Nephron (organoid): ENCODE results near the gene SH3BP5.
A peak's percentile ranks its signal among the peaks of the same experiment; 100 is the strongest.
"Not testable (repeated sequence)": the region's sequence is repeated elsewhere in the genome, so short reads cannot be mapped to it uniquely, and the experiment has no call there.

Experiments used
- H3K27ac Mint-ChIP-seq, 3 experiments: 2 replicates each; pipeline ENCODE4 v1.8.0; 2020; ENCODE audit warnings: mixed read lengths in 3 of 3, mild to moderate bottlenecking in 2 of 3, moderate library complexity in 1 of 3
- H3K27me3 Mint-ChIP-seq: 2 replicates; pipeline ENCODE4 v1.8.0; 2021; ENCODE audit warnings: low read depth, mild to moderate bottlenecking, moderate library complexity, mixed read lengths
- H3K36me3 Mint-ChIP-seq: 2 replicates; pipeline ENCODE4 v1.8.0; 2020; ENCODE audit warnings: low read depth, mixed read lengths
- H3K4me1 Mint-ChIP-seq: 2 replicates; pipeline ENCODE4 v1.8.0; 2020; ENCODE audit warnings: mixed read lengths
- H3K4me3 Mint-ChIP-seq, 3 experiments: 2 replicates each; pipeline ENCODE4 v1.8.0; 2020; ENCODE audit warnings: mild to moderate bottlenecking in 3 of 3, mixed read lengths in 3 of 3, moderate library complexity in 2 of 3
- H3K9me3 Mint-ChIP-seq: 2 replicates; pipeline ENCODE4 v1.8.0; 2020; ENCODE audit warnings: mixed read lengths
- TF ChIP-seq, protein P1 (sequence below), 3 experiments: fragments of 200-600 bp; sonication (generic); IDR thresholded peaks; one replicate each; pipeline ENCODE4 v1.5.0; 2021; ENCODE audit warnings: antibody characterized with exemption in 3 of 3; ENCODE audit not compliant: unreplicated experiment in 3 of 3

The SH3BP5 gene

DNA sequence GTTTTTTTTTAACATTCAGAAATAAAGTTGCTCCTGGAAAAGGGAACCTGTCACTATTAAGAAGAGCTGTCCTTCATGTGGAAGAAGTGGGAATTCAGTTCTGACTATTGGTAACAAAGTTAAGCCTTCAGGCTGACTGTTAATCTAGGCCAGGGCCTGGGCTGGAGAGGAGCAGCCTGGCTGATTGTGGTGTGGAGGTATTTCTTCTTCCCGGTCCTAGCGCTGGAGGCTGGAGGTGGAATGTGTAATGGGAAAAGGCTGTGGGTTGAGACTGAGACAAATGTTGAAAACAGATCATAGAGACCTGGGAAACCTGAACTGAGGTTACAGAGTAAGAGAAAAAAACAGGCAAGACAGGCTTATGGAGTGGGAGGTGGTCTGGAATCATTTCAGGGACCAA lies 23.8 kb upstream of the SH3BP5 start:
- H3K27me3 Mint-ChIP-seq: no peaks in the 10 kb centered on the region
- peaks cover 6% of the 10 kb centered on the region for H3K9me3 Mint-ChIP-seq
- H3K4me1 Mint-ChIP-seq: peaks cover 17% of the 10 kb centered on the region
- no peak overlapping the region for H3K4me3 Mint-ChIP-seq
- H3K36me3 Mint-ChIP-seq: no peaks in the 10 kb centered on the region
- peak overlapping the region; percentile 46 to 85 (median 53) for H3K27ac Mint-ChIP-seq
- TF ChIP-seq, protein P1, sequence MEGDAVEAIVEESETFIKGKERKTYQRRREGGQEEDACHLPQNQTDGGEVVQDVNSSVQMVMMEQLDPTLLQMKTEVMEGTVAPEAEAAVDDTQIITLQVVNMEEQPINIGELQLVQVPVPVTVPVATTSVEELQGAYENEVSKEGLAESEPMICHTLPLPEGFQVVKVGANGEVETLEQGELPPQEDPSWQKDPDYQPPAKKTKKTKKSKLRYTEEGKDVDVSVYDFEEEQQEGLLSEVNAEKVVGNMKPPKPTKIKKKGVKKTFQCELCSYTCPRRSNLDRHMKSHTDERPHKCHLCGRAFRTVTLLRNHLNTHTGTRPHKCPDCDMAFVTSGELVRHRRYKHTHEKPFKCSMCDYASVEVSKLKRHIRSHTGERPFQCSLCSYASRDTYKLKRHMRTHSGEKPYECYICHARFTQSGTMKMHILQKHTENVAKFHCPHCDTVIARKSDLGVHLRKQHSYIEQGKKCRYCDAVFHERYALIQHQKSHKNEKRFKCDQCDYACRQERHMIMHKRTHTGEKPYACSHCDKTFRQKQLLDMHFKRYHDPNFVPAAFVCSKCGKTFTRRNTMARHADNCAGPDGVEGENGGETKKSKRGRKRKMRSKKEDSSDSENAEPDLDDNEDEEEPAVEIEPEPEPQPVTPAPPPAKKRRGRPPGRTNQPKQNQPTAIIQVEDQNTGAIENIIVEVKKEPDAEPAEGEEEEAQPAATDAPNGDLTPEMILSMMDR (IDR thresholded peaks at IDR 0.05; ENCODE audit: unreplicated experiment in 3 of 3): no peak

GRCh38 chr3:15355086-15355485 lies 22.7 kb upstream of the SH3BP5 start:
- Mint-ChIP-seq H3K27ac (no peak overlapping the region), H3K27me3 (no peaks in the 10 kb centered on the region), H3K9me3 (peaks cover 13% of the 10 kb centered on the region), H3K4me3 (no peak overlapping the region), H3K36me3 (peaks cover 5% of the 10 kb centered on the region), H3K4me1 (peaks cover 8% of the 10 kb centered on the region)
- TF ChIP-seq, protein P1 (IDR thresholded peaks at IDR 0.05; ENCODE audit: unreplicated experiment in 3 of 3): no peak

GRCh38 chr3:15354485-15354884 lies 22.1 kb upstream of the SH3BP5 start:
- Mint-ChIP-seq H3K36me3 (peaks cover 5% of the 10 kb centered on the region), H3K4me1 (peaks cover 8% of the 10 kb centered on the region), H3K9me3 (peaks cover 16% of the 10 kb centered on the region), H3K4me3 (no peak overlapping the region), H3K27me3 (no peaks in the 10 kb centered on the region), H3K27ac (no peak overlapping the region)
- TF ChIP-seq, protein P1 (IDR thresholded peaks at IDR 0.05; ENCODE audit: unreplicated experiment in 3 of 3): no peak

- H3K4me3 Mint-ChIP-seq: no peak overlapping the region
- peaks cover 5% of the 10 kb centered on the region for H3K36me3 Mint-ChIP-seq
- no peak overlapping the region for H3K27ac Mint-ChIP-seq
- H3K27me3 Mint-ChIP-seq: peaks cover 4% of the 10 kb centered on the region
- H3K4me1 Mint-ChIP-seq: peaks cover 4% of the 10 kb centered on the region
- TF ChIP-seq, protein P1 (IDR thresholded peaks at IDR 0.05; ENCODE audit: unreplicated experiment in 3 of 3): no peak
- H3K9me3 Mint-ChIP-seq: peaks cover 21% of the 10 kb centered on the region
Measured at GRCh38 chr3:15350141-15350540, 17.8 kb upstream of the SH3BP5 start.

DNA sequence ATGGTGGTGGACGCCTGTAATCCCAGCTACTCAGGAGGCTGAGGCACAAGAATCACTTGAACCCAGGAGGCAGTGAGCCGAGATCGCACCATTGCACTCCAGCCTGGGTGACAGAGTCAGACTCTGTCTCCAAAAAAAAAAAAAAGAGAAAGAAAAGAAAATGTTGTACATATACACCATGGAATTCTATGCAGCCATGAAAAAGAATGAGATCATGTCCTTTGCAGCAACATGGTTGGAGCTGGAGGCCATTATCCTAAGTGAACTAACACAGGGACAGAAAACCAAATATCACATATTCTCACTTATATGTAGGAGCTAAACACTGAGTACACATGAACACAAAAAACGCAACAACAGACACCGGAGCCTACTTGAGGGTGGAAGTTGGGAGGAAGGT lies 17.1 kb upstream of the SH3BP5 start:
- peaks cover 21% of the 10 kb centered on the region for H3K9me3 Mint-ChIP-seq
- H3K27ac Mint-ChIP-seq, H3K27me3 Mint-ChIP-seq, H3K4me1 Mint-ChIP-seq, H3K4me3 Mint-ChIP-seq, H3K36me3 Mint-ChIP-seq: not testable (repeated sequence)

GRCh38 chr3:15348246-15348645 lies 15.9 kb upstream of the SH3BP5 start:
- TF ChIP-seq, protein P1 (IDR thresholded peaks at IDR 0.05; ENCODE audit: unreplicated experiment in 3 of 3): no peak
- no peak overlapping the region for H3K4me3 Mint-ChIP-seq
- no peak overlapping the region for H3K27ac Mint-ChIP-seq
- peaks cover 8% of the 10 kb centered on the region for H3K4me1 Mint-ChIP-seq
- peaks cover 5% of the 10 kb centered on the region for H3K36me3 Mint-ChIP-seq
- H3K9me3 Mint-ChIP-seq: peaks cover 21% of the 10 kb centered on the region
- H3K27me3 Mint-ChIP-seq: peaks cover 11% of the 10 kb centered on the region
